Adrenal gland (tissue), 12 donors: ENCODE results near the gene RPL11. TPM values are rescaled to one million over a fixed set of nuclear protein-coding genes. Genes with fewer than 3 reads are reported as not detected.
"Not testable (repeated sequence)": the region's sequence is repeated elsewhere in the genome, so short reads cannot be mapped to it uniquely, and the experiment has no call there.

Experiments
- DNase-seq, 7 donors: peaks; one replicate each; pipeline ENCODE4 v3.0.0-alpha.2; 2019 to 2020
- H3K27ac ChIP-seq, 5 donors: fragments of 200-600 bp; sonication (generic) in 4 of 5; 1 replicate in 3 of 5; 2 replicates in 2 of 5; pipeline versions ENCODE4 v1.5.1 to v1.8.0; 2016 to 2020; ENCODE audit warnings: mild to moderate bottlenecking in 1 of 5
- H3K27me3 ChIP-seq: fragments of 200-600 bp; 2 replicates; pipeline ENCODE4 v1.8.0; 2021
- H3K36me3 ChIP-seq, 2 donors: fragments of 200-600 bp; replicated peaks in 1 of 2; 1 replicate in 1 of 2; 2 replicates in 1 of 2; pipeline versions ENCODE4 v1.5.1 to v1.8.0; 2018 to 2022
- H3K4me1 ChIP-seq, 2 donors: fragments of 200-600 bp; replicated peaks in 1 of 2; 1 replicate in 1 of 2; 2 replicates in 1 of 2; pipeline versions ENCODE4 v1.5.1 to v1.8.0; 2018 to 2021
- H3K4me3 ChIP-seq, 4 donors: fragments of 200-600 bp; sonication (generic) in 3 of 4; one replicate each; pipeline ENCODE4 v1.5.1; 2016 to 2018
- H3K9me3 ChIP-seq, 3 donors: fragments of 200-600 bp; sonication (generic) in 1 of 3; replicated peaks in 1 of 3; 1 replicate in 2 of 3; 2 replicates in 1 of 3; pipeline versions ENCODE4 v1.5.1 to v1.8.0; 2016 to 2021
- CTCF ChIP-seq, 6 experiments: fragments of 450-650 bp in 4 of 6; fragments of 200-600 bp in 2 of 6; sonication (generic) in 1 of 6; IDR thresholded peaks; 1 replicate in 5 of 6; 2 replicates in 1 of 6; pipeline versions ENCODE4 v1.5.1 to v1.8.0; 2016 to 2021; ENCODE audit warnings: antibody characterized with exemption in 6 of 6, mild to moderate bottlenecking in 2 of 6, moderate library complexity in 1 of 6
- POLR2A ChIP-seq, 2 donors: fragments of 450-650 bp; IDR thresholded peaks; one replicate each; pipeline ENCODE4 v1.6.1; 2017; ENCODE audit warnings: antibody characterized with exemption in 2 of 2, mild to moderate bottlenecking in 2 of 2, moderate library complexity in 1 of 2
- WGBS, 4 donors: extraction: QIAGEN DNeasy Blood & Tissue Kit in 2 of 4; methylation state at CpG; one replicate each; pipeline versions ENCODE4 v1.1.5 to v1.1.7; 2013 to 2017; 5-methylcytosine and 5-hydroxymethylcytosine counted together
- intact Hi-C, 2 donors: fragments of 100-400 bp; cut with DNase I; formaldehyde crosslinking; loops; one replicate each; pipeline versions ENCODE4 v1.14.1 to v1.15.0; 2022 to 2023
- polyA plus RNA-seq, 3 donors: library from polyadenylated mRNA; stranded (reverse); fragments of 200-250 nt in 2 of 3; fragments of 350-450 nt in 1 of 3; fragmentation: Illumina TruSeq in 1 of 3; extraction: RNeasy Lipid Tissue Mini Kit (QIAGEN cat#74804) in 1 of 3; gene quantifications; one replicate each; pipeline ENCODE4 v1.2.3, GENCODE V29; 2013 to 2014
- total RNA-seq, 9 donors: library from RNA; depleted of rRNA in 4 of 9; stranded (reverse); fragments of >200 nt in 4 of 9; fragments of 120-200 nt in 1 of 9; fragmentation: NEBNext Ultra II Directional in 1 of 9; extraction: Animal tissue kit (Norgen Biotek cat#: 25700) in 1 of 9; gene quantifications; one replicate each; pipeline versions ENCODE4 v1.1.0 to v1.2.4, GENCODE V29; 2013 to 2023
- donor health status: healthy with polysubstance abuse.
- donor health status: Bipolar disorder and iron deficiency.
- donor health status: DM: yes; HTN: yes; CAD: no.
- donor health status: DM: no; HTN: no; CAD: no.
- donor health status: DM: no; HTN: no; CAD: no.
- donor health status: DM: yes; HTN: yes; CAD: no.

RPL11 gene
- total and polyA plus RNA-seq, 12 donors = 685 to 2,028 (median 921) TPM

GRCh38 chr1:23727362-23727811 is 35.8 kb downstream of the RPL11 start:
- 67 to 78% (median 76%) methylated on average over 9 of the region's 9 CpGs for WGBS, 4 donors

DNA sequence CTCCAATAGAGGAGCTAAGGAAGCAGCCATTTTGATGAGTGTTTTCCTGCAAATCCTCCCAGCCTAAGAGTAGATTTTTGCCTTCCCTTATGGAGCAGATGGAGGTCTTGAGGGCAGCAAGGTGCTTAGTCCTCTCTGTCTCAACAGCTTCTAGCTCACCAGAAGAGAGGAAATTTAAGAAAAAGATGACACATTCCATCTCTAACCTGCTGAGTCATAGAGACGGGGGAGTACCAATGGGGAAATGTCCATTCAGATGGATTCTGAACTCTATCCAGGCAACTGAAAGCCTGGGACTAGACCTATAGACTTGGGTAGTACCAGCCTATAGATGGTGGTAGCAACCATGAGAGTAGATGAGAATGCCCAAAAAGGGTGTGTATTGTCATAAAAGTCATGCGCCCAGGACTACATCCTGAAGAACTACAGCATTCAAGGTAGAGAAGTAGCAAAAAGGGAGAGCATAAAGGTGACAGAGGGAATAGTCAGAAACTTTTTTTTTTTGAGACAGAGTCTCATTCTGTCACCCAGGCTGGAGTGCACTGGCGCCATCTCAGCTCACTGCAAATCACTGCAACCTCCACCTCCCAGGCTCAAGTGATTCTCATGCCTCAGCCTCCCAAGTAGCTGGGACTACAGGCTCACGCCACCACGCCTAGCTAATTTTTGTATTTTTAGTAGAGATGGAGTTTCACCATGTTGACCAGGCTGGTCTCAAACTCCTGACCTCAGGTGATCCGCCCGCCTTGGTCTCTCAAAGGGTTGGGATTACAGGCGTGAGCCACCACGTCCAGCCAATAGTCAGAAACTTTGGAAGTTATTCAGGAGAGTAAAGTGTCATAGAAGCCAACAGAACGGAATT is 41.0 kb downstream of the RPL11 start:
- no peak overlapping the region for H3K4me3 ChIP-seq
- H3K27ac ChIP-seq = no peak overlapping the region
- peaks cover 4 to 8% of the 10 kb centered on the region in 2 donors for H3K4me1 ChIP-seq
- no peak for TF ChIP-seq POLR2A (IDR thresholded peaks at IDR 0.05)
- no peak for TF ChIP-seq CTCF (IDR thresholded peaks at IDR 0.05)
- 90 to 97% (median 96%) methylated on average over 10 of the region's 10 CpGs for WGBS, 4 donors
- no peaks in the 10 kb centered on the region for H3K27me3 ChIP-seq
- no peaks in the 10 kb centered on the region for H3K9me3 ChIP-seq
- no peaks in the 10 kb centered on the region for H3K36me3 ChIP-seq
- intact Hi-C loops = no loop called here
- DNase-seq = no peak

More at GRCh38 chr1:23727362-23727811, 35.8 kb downstream of the RPL11 start:
- Histone ChIP-seq H3K4me3 (no peak overlapping the region), H3K4me1 (peaks cover 4 to 16% of the 10 kb centered on the region in 2 donors), H3K9me3 (no peaks in the 10 kb centered on the region), H3K27ac (peak overlapping the region in 2 of 5 donors; percentile 25 to 38), H3K27me3 (no peaks in the 10 kb centered on the region), H3K36me3 (no peaks in the 10 kb centered on the region)
- no peak for TF ChIP-seq POLR2A (IDR thresholded peaks at IDR 0.05)
- TF ChIP-seq CTCF (IDR thresholded peaks at IDR 0.05) = no peak
- DNase-seq = peak in 6 of 7 donors; percentile 54 to 74 (median 64)
- intact Hi-C loops = no loop called here

GRCh38 chr1:23733281-23733680 is 41.7 kb downstream of the RPL11 start:
- H3K9me3 ChIP-seq, DNase-seq, H3K36me3 ChIP-seq, H3K27me3 ChIP-seq, intact Hi-C loops, H3K27ac ChIP-seq, H3K4me1 ChIP-seq, H3K4me3 ChIP-seq: not testable (repeated sequence)
- 93 to 95% (median 94%) methylated on average over 5 of the region's 5 CpGs for WGBS, 4 donors

- H3K4me1 ChIP-seq = no peaks in the 10 kb centered on the region
- intact Hi-C loops = no loop called here
- no peaks in the 10 kb centered on the region for H3K9me3 ChIP-seq
- no peak for DNase-seq
- no peaks in the 10 kb centered on the region for H3K36me3 ChIP-seq
- H3K27me3 ChIP-seq = no peaks in the 10 kb centered on the region
- TF ChIP-seq CTCF (IDR thresholded peaks at IDR 0.05) (no peak), POLR2A (IDR thresholded peaks at IDR 0.05) (no peak)
- no peak overlapping the region for H3K27ac ChIP-seq
- no peak overlapping the region for H3K4me3 ChIP-seq
- WGBS, 4 donors = 96 to 97% (median 96%) methylated on average over 6 to 7 of the region's 7 CpGs
These were observed 45.0 kb downstream of the RPL11 start for GRCh38 chr1:23736437-23737134.
